ENCODE results near the gene MCTP1.

Gene MCTP1

DNA sequence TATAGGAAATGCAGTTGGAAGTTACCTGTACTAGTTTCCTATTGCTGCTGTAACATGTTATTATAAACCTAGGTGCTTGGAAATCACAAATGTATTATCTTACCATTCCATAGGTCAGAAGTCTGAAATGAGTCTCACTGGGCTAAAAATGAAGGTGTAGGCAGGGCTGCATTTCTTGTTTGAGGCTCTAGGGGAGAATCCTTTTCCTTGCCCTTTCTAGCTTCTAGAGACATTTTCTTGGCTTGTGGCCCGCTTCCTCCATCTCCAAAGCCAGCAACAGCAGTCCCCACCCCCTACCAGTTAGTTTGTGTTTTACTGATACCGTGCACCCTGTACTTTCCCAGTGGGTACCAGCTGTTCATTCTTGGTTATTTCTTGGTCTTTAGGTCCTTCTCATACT lies 513.2 kb downstream of the MCTP1 start:
- TF ChIP-seq, protein P1, sequence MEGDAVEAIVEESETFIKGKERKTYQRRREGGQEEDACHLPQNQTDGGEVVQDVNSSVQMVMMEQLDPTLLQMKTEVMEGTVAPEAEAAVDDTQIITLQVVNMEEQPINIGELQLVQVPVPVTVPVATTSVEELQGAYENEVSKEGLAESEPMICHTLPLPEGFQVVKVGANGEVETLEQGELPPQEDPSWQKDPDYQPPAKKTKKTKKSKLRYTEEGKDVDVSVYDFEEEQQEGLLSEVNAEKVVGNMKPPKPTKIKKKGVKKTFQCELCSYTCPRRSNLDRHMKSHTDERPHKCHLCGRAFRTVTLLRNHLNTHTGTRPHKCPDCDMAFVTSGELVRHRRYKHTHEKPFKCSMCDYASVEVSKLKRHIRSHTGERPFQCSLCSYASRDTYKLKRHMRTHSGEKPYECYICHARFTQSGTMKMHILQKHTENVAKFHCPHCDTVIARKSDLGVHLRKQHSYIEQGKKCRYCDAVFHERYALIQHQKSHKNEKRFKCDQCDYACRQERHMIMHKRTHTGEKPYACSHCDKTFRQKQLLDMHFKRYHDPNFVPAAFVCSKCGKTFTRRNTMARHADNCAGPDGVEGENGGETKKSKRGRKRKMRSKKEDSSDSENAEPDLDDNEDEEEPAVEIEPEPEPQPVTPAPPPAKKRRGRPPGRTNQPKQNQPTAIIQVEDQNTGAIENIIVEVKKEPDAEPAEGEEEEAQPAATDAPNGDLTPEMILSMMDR (conservative IDR thresholded peaks at IDR 0.05; ENCODE audit: control insufficient read depth, insufficient read depth, low read depth, low read length): no peak
- no peak for DNase-seq (ENCODE audit: low read depth)
- no peak overlapping the region for H3K4me3 ChIP-seq (ENCODE audit: control insufficient read depth, low read depth, low read length)

DNA sequence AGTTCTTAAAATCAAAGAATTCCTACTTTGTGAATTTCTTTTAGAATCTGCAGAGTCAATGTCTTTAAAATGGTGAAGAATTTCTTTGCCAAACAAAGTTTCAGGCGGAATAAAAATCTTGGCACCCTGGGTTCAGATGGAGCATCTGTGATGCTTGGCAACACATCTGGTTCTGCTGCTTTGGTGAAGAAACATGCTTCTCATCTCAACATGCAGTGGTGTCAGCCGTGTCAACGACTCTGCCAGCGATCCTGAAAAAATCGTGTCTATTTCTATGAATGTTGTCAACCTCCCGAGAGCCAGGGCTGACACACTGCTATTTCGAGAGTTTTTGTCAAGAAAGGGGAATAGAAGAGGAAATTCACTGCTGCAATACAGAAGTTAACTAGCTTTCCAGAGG lies 514.9 kb downstream of the MCTP1 start:
- TF ChIP-seq, protein P1 (conservative IDR thresholded peaks at IDR 0.05; ENCODE audit: control insufficient read depth, insufficient read depth, low read depth, low read length): no peak
- no peak overlapping the region for H3K4me3 ChIP-seq (ENCODE audit: control insufficient read depth, low read depth, low read length)
- DNase-seq (ENCODE audit: low read depth): no peak

DNA sequence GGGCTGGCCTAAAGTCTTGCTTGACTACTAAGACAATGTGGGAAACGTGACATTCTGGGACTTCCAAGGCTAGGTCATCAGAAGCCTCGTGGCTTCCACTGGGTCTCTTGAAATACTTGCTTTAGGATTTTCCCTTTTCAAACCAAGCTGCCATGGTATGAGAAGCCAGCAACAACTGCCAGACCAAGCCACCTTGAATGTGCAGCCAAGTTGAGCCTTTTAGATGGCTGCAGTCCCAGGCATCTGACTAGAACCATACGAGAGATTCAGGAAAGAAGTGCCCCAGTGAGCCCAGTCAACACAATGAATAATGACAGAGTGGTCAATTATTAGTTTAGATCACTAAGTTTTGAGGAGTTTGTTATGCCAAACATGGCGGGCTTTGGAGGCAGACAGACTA lies 523.1 kb downstream of the MCTP1 start:
- no peak for DNase-seq (ENCODE audit: low read depth)
- no peak overlapping the region for H3K4me3 ChIP-seq (ENCODE audit: control insufficient read depth, low read depth, low read length)
- TF ChIP-seq, protein P1 (conservative IDR thresholded peaks at IDR 0.05; ENCODE audit: control insufficient read depth, insufficient read depth, low read depth, low read length): no peak

DNA sequence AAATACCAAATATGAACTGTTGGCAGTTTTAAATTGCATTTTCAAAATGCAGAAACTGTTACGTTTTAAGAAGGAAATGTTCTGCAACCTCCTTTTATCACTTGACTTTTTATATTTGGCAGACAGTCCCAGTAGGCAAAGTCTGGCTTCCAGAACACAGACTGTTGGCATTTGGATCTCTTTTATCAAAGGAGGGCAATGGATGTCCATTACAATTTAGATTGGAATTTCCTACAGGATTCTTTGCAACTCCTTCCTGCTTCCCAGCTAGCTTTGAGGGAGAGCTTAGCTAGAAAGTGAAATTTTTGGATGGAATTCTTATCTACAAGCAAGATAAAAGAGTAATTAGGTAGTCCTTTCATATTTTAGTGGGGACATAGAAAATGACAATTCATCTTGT lies 523.8 kb downstream of the MCTP1 start:
- TF ChIP-seq, protein P1 (conservative IDR thresholded peaks at IDR 0.05; ENCODE audit: control insufficient read depth, insufficient read depth, low read depth, low read length): no peak

DNA sequence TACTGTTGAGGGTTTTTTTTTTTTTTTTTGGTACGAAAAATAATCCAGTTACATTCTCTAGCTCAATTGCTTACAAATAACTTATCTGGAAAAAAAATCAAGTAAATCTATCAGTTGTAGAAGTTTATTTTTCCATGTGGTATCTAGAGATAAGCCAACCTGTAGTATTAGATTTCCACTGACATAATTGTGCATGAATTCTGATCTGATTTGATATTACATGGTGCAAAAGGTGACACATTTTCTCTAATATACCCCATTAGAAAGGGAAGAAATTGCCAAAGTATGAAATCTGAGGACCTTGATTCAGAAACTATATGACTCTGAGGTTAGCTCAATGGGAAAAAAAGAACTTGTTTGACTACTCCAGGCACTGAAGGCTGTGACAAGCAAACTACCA lies 524.9 kb downstream of the MCTP1 start:
- no peak for DNase-seq (ENCODE audit: low read depth)
- H3K4me3 ChIP-seq (ENCODE audit: control insufficient read depth, low read depth, low read length): no peak overlapping the region
- TF ChIP-seq, protein P1 (conservative IDR thresholded peaks at IDR 0.05; ENCODE audit: control insufficient read depth, insufficient read depth, low read depth, low read length): no peak

More for the DNA sequence above, 523.8 kb downstream of the MCTP1 start:
- DNase-seq (ENCODE audit: low read depth): no peak
- H3K4me3 ChIP-seq (ENCODE audit: control insufficient read depth, low read depth, low read length): no peak overlapping the region

DNA sequence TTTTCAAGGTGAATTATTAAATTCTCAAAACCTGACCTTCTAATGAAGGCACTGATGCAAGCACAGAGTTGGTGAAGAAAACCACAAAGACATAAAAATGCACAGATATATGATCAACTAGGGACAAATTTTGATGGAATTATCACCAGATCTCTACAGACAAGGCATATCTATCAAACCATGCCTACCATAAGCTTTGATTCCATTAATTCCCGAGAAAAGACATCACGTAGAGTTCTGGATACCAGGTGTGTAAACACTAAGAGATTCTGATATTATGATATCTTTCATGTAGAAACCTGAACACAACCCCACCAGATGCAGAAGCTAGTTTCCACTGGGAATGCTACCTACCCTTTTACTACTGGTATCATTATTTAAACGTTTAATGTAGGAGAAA lies 525.9 kb downstream of the MCTP1 start:
- no peak for DNase-seq (ENCODE audit: low read depth)
- TF ChIP-seq, protein P1 (conservative IDR thresholded peaks at IDR 0.05; ENCODE audit: control insufficient read depth, insufficient read depth, low read depth, low read length): no peak
- H3K4me3 ChIP-seq (ENCODE audit: control insufficient read depth, low read depth, low read length): no peak overlapping the region

DNA sequence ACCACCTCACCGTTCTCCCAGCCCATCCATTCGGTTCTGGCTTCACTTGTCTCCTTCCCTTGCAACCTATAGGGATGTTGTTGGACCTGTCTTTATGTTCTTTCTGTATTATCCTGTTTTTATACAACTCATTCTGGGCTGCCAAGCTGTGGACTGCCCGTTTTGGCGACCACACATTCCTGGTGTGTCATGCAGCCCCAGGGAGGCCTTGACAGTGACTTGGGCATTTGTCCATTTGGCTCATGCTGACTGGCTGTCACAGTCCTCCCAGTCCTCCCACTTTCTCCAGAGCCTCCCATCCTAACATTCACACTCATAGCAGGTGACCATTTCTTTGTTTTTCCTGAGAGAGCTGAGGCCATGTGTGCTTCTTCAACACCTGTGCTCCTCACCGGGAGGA lies 530.1 kb downstream of the MCTP1 start:
- no peak for DNase-seq (ENCODE audit: low read depth)
- TF ChIP-seq, protein P1 (conservative IDR thresholded peaks at IDR 0.05; ENCODE audit: control insufficient read depth, insufficient read depth, low read depth, low read length): no peak
- H3K4me3 ChIP-seq (ENCODE audit: control insufficient read depth, low read depth, low read length): no peak overlapping the region

Data from fibroblast of mammary gland (primary cell).